Vagina (tissue), 2 donors: Measurements from ENCODE around the gene EFCAB11.

Experiments
- CTCF ChIP-seq, 3 experiments: fragments of 450-650 bp in 2 of 3; fragments of 200-600 bp in 1 of 3; sonication (generic) in 1 of 3; IDR thresholded peaks; one replicate each; pipeline ENCODE4 v1.5.1; 2017 to 2019; ENCODE audit warnings: antibody characterized with exemption in 3 of 3, mild to moderate bottlenecking in 2 of 3, moderate library complexity in 2 of 3
- POLR2AphosphoS5 ChIP-seq, 2 donors: sonication (generic); formaldehyde crosslinking; IDR thresholded peaks; one replicate each; pipeline ENCODE4 v1.9.0; 2017; ENCODE audit warnings: antibody characterized with exemption in 2 of 2, mild to moderate bottlenecking in 2 of 2, low read depth in 1 of 2; ENCODE audit not compliant: insufficient read depth in 1 of 2

- TF ChIP-seq CTCF (IDR thresholded peaks at IDR 0.05): no peak
- no peak for TF ChIP-seq POLR2AphosphoS5 (IDR thresholded peaks at IDR 0.05; ENCODE audit: insufficient read depth in 1 of 2, low read depth in 1 of 2)
These were observed 41.8 kb downstream of the EFCAB11 start for GRCh38 chr14:89912667-89913211.
